ENCODE results near the gene OR4F17.
"Not testable (repeated sequence)": the region's sequence is repeated elsewhere in the genome, so short reads cannot be mapped to it uniquely, and the experiment has no call there.

Gene OR4F17, protein sequence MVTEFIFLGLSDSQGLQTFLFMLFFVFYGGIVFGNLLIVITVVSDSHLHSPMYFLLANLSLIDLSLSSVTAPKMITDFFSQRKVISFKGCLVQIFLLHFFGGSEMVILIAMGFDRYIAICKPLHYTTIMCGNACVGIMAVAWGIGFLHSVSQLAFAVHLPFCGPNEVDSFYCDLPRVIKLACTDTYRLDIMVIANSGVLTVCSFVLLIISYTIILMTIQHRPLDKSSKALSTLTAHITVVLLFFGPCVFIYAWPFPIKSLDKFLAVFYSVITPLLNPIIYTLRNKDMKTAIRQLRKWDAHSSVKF

GRCh38 chr19:106804-107203, at the start of gene OR4F17:
TSS of gene OR4F17 (plus strand) at chr19:107104. CDS start at chr19:110679, 3,575 bp downstream.
- not testable (repeated sequence) for DNase-seq (ENCODE audit: low read depth, low spot score)

- DNase-seq (ENCODE audit: low read depth, low spot score), result not testable (repeated sequence)
These were observed 36.1 kb upstream of the OR4F17 start for GRCh38 chr19:70793-71192.

GRCh38 chr19:82864-83263, 24.0 kb upstream of the OR4F17 start:
- not testable (repeated sequence) for DNase-seq (ENCODE audit: low read depth, low spot score)

DNA sequence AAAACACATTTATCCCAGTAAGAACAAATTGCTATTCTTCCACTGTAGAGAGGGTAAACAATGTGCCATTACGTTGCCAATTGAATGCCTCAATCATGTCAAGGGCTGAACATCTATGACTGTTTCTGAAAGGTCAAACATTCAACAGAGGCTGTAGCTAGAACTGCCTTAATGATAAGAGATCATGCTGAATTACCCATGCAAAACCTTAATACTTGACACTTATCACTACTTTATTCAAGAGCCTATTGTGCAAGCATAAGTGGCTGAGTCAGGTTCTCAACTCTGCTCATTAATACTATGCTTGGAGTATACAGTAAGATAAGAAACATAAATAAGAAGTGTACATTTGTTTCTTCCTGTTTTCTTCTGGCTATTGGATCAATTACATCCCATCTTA, 23.3 kb upstream of the OR4F17 start:
- DNase-seq (ENCODE audit: low read depth, low spot score), result not testable (repeated sequence)

DNA sequence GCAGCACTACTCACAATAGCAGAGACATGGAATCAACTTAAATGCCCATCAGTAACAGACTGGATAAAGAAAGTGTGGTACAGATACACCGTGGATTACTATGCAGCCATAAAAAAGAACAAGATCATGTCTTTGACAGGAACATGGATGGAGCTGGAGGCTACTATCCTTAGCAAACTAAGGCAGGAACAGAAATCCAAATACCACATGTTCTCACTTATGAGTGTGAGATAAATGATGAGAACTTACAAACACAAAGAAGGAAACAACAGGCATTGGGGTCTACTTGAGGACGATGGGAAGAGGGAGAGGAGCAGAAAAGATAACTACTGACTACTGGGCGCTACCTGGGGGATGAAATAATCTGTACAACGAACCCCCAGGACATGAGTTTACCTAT, 16.2 kb upstream of the OR4F17 start:
- not testable (repeated sequence) for DNase-seq (ENCODE audit: low read depth, low spot score)

DNA sequence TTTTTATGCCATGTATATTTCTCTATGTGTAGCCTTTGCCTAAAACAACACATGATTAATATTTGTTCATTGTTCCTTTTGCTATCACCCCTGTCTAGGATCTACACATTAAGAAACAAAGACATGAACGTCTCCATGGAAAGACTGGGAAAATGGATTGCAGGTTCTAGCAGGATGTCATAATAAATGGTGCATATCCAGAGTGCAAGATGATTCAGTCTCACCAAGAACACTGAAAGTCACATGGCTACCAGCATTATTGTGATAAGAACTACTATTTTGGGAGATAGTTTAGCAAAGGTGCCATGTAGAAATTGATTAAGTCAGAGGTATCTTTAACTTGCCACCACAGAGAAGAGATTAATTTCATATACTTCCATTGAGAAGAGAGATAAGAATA, 12.1 kb upstream of the OR4F17 start:
- not testable (repeated sequence) for DNase-seq (ENCODE audit: low read depth, low spot score)

DNA sequence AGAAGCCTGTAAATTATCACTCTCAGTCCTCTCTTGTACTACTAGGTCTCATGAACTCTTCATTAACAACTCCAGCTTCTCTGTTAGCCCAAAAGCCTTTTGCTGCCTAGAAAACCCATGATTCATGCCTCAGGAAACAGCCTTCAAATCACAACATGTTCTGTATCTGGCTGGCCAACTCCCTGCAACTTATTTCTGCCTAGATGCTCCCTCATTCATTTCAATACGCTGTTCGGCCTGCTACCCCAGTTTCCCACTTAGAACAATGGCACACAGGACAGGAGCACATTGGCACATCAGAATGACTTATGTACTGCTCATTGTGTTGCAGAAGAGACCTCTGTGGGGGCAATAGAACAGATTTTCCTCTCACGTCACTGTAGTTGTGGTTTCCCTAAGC, 9.3 kb upstream of the OR4F17 start:
- DNase-seq (ENCODE audit: low read depth, low spot score), result not testable (repeated sequence)

GRCh38 chr19:120443-121140, 13.7 kb downstream of the OR4F17 start:
- DNase-seq (ENCODE audit: low read depth, low spot score), result not testable (repeated sequence)

Measured in astrocyte of the hippocampus (primary cell).